SK-N-SH treated with all-trans-retinoic acid at 6 μM for 48 hours (cell line): Measurements from ENCODE around the gene SOWAHB.

Experiments used
- BACH2 ChIP-seq: fragments of 250-450 bp; sonication (Bioruptor Pico); IDR thresholded peaks from 2 replicates; pipeline ENCODE4 v1.9.0; 2021; ENCODE audit warnings: mild to moderate bottlenecking, borderline replicate concordance
- GLIS3 ChIP-seq: fragments of 250-450 bp; sonication (Bioruptor Pico); IDR thresholded peaks from 2 replicates; pipeline ENCODE4 v1.5.0; 2020; ENCODE audit warnings: mild to moderate bottlenecking, moderate library complexity
- OSR1 ChIP-seq: fragments of 250-450 bp; sonication (Bioruptor Pico); IDR thresholded peaks from 2 replicates; pipeline ENCODE4 v1.8.0; 2022; ENCODE audit warnings: moderate library complexity, mild to moderate bottlenecking, inconsistent platforms
- SNAI2 ChIP-seq: fragments of 250-450 bp; sonication (Bioruptor Pico); IDR thresholded peaks from 2 replicates; pipeline ENCODE4 v1.5.0; 2020; ENCODE audit warnings: mild to moderate bottlenecking, moderate library complexity
- ZFP30 ChIP-seq: fragments of 450-650 bp; formaldehyde crosslinking; IDR thresholded peaks from 2 replicates; pipeline ENCODE4 v1.5.0; 2022; ENCODE audit warnings: mild to moderate bottlenecking, moderate library complexity
- ZNF565 ChIP-seq: fragments of 450-650 bp; formaldehyde crosslinking; conservative IDR thresholded peaks from 2 replicates; pipeline ENCODE4 v1.5.0; 2020; ENCODE audit warnings: low read depth, mild to moderate bottlenecking, moderate library complexity
- ZNF70 ChIP-seq: fragments of 450-650 bp; formaldehyde crosslinking; IDR thresholded peaks from 2 replicates; pipeline ENCODE4 v1.5.0; 2020; ENCODE audit warnings: mild to moderate bottlenecking, moderate library complexity

- TF ChIP-seq SNAI2, result no peak
- TF ChIP-seq ZNF70 (CRISPR knock-in tag), result no peak
- TF ChIP-seq BACH2, result no peak
- TF ChIP-seq ZFP30 (CRISPR knock-in tag), result no peak
- TF ChIP-seq ZNF565 (CRISPR knock-in tag), result no peak
- TF ChIP-seq GLIS3, result no peak
- TF ChIP-seq OSR1 (CRISPR knock-in tag), result no peak
Observed at GRCh38 chr4:76873495-76873894, 24.4 kb downstream of the SOWAHB start.
